Testis (tissue), 3 donors: ENCODE measurements around the gene IGFBP2. TPM values are rescaled to one million over a fixed set of nuclear protein-coding genes. Genes with fewer than 3 reads are reported as not detected.

ENCODE experiments used
- DNase-seq: peaks from one replicate; pipeline ENCODE4 v3.0.0-alpha.2; 2019
- H3K27ac ChIP-seq, 2 donors: fragments of 200-600 bp; sonication (generic); one replicate each; pipeline ENCODE4 v1.5.1; 2019
- H3K27me3 ChIP-seq: fragments of 200-600 bp; sonication (generic); one replicate; pipeline ENCODE4 v1.5.1; 2019
- H3K36me3 ChIP-seq: fragments of 200-600 bp; sonication (generic); one replicate; pipeline ENCODE4 v1.5.1; 2017; ENCODE audit warnings: low read depth; ENCODE audit errors: missing control alignments
- H3K4me1 ChIP-seq: fragments of 200-600 bp; sonication (generic); one replicate; pipeline ENCODE4 v1.5.1; 2019
- H3K4me3 ChIP-seq, 2 donors: fragments of 200-600 bp; sonication (generic); one replicate each; pipeline ENCODE4 v1.5.1; 2017 to 2019
- H3K9me3 ChIP-seq: fragments of 200-600 bp; sonication (generic); one replicate; pipeline ENCODE4 v1.5.1; 2017
- POLR2A ChIP-seq: fragments of 450-650 bp; IDR thresholded peaks from one replicate; pipeline ENCODE4 v1.6.1; 2017; ENCODE audit warnings: antibody characterized with exemption, mild to moderate bottlenecking, moderate library complexity
- WGBS, 2 donors: methylation state at CpG; one replicate each; pipeline ENCODE4 v1.1.5; 2018; 5-methylcytosine and 5-hydroxymethylcytosine counted together
- intact Hi-C: fragments of 100-400 bp; cut with DNase I; formaldehyde crosslinking; loops from one replicate; pipeline ENCODE4 v1.15.1; 2023; ENCODE audit warnings: low total_unique reads
- polyA plus RNA-seq: library from polyadenylated mRNA; stranded (reverse); fragments of 350-450 nt; fragmentation: Illumina TruSeq; extraction: RNeasy Lipid Tissue Mini Kit (QIAGEN cat#74804); gene quantifications from one replicate; pipeline ENCODE4 v1.2.3, GENCODE V29; 2014; ENCODE audit warnings: low read depth, low replicate concordance; ENCODE audit not compliant: insufficient read depth
- total RNA-seq, 2 donors: library from RNA; depleted of rRNA; stranded (reverse); fragments of >200 nt; gene quantifications; one replicate each; pipeline ENCODE4 v1.2.3, GENCODE V29; 2016
- TF ChIP-seq, protein P1 (sequence below), 3 experiments: fragments of 450-650 bp in 2 of 3; fragments of 200-600 bp in 1 of 3; sonication (generic) in 1 of 3; IDR thresholded peaks; one replicate each; pipeline ENCODE4 v1.5.1; 2016 to 2019; ENCODE audit warnings: antibody characterized with exemption in 3 of 3, mild to moderate bottlenecking in 2 of 3, moderate library complexity in 1 of 3

Gene IGFBP2
- total and polyA plus RNA-seq, 3 donors from 2014 or later, result 100 to 180 (median 118) TPM

DNA sequence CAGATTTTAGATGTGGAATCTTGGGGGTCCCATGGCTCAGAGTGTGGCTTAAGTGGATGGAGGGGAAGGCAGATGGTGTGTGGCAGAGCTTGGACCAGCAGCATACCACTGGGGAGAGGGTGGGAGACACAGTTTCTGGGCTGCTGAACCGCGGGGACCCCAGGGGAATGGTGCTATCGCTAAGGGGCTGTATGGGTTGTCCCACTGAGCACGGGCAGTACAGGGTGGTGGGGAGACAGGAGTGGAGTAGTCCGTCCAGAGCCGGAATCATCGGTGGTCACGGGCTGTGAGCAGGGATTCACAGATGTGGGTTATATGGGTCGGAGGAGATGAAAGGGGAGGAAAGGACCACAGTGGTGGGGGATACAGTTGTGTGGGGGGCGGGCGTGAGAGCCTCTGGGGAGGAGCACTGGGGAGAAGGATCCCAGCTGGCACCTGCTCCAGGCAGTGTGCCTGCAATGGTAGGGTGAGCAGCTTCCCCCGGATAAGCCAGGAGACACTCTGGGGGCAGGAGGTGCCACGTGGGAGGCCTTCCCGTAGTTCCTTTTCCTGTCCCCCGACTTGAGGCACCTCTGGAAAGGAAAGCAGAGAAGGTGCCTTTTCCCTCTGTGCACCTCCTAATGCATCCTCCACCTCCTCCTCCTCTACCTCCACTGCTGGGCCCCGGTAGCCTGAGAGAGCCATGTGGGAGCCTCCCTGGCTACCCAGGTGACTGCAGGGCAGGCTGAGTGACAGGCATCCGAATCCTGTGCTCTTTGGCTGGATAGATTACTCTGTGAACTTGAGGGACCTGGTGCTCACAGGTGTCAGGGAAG is 37.3 kb downstream of the IGFBP2 start:
- Histone ChIP-seq H3K36me3 (no peaks in the 10 kb centered on the region), H3K9me3 (no peaks in the 10 kb centered on the region), H3K27ac (no peak overlapping the region), H3K4me1 (peaks cover 9% of the 10 kb centered on the region), H3K27me3 (no peaks in the 10 kb centered on the region), H3K4me3 (no peak overlapping the region)
- intact Hi-C loops, result no loop called here
- DNase-seq, result no peak
- WGBS, 2 donors, result 74 to 76% methylated on average over 17 of the region's 17 CpGs
- TF ChIP-seq, protein P1, sequence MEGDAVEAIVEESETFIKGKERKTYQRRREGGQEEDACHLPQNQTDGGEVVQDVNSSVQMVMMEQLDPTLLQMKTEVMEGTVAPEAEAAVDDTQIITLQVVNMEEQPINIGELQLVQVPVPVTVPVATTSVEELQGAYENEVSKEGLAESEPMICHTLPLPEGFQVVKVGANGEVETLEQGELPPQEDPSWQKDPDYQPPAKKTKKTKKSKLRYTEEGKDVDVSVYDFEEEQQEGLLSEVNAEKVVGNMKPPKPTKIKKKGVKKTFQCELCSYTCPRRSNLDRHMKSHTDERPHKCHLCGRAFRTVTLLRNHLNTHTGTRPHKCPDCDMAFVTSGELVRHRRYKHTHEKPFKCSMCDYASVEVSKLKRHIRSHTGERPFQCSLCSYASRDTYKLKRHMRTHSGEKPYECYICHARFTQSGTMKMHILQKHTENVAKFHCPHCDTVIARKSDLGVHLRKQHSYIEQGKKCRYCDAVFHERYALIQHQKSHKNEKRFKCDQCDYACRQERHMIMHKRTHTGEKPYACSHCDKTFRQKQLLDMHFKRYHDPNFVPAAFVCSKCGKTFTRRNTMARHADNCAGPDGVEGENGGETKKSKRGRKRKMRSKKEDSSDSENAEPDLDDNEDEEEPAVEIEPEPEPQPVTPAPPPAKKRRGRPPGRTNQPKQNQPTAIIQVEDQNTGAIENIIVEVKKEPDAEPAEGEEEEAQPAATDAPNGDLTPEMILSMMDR (IDR thresholded peaks at IDR 0.05), result no peak
- TF ChIP-seq POLR2A, result no peak

DNA sequence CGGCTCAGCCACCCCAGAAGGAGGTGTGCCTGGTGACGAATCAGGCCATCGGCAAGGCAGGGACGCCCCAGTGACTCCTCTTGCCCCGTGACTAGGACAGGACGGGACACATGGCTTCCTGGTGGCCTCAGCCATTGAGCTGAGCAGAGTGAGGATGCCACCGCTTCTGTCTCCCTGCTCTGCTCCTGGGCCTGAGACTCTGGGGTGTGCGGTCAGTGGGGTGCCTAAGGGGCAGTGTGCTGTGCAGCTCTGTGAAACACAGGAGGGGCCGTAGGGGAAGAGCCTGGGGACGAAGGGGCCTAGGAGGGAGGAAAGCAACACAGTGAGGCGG is 37.8 kb downstream of the IGFBP2 start:
- TF ChIP-seq POLR2A, result no peak
- TF ChIP-seq, protein P1 (IDR thresholded peaks at IDR 0.05), result no peak
- Histone ChIP-seq H3K9me3 (no peaks in the 10 kb centered on the region), H3K4me1 (peaks cover 3% of the 10 kb centered on the region), H3K36me3 (no peaks in the 10 kb centered on the region), H3K4me3 (no peak overlapping the region), H3K27me3 (no peaks in the 10 kb centered on the region), H3K27ac (no peak overlapping the region)
- DNase-seq, result no peak
- WGBS, 2 donors, result 80 to 96% methylated on average over 9 to 11 of the region's 11 CpGs
- intact Hi-C loops, result no loop called here

DNA sequence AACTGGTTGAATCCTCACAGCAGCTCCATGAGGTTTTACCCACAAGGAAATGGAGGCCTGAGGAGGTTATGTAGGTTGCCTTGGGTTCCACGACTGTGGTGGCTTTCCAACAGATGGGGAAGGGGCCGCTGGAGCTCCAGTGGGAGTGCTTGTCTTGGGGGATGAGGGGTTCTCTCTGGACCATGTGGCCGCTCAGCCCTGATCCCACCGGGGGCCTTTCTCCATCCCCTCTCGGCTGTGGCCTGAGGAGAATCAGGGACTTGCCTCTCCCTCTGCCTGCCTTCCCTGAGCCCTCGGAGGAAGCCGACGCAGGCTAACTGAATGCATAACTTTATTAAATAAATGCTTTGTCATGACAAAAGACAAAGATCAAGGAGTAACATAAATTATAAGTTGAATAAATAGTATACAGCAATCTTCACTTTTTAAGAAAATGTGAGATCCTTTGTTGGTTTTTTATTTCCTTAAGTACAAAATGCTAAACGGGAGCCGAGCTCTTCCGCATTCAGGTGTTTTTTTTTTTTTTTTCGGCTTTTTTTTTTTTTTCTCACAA is 38.6 kb downstream of the IGFBP2 start:
- TF ChIP-seq POLR2A, result no peak
- TF ChIP-seq, protein P1 (IDR thresholded peaks at IDR 0.05), result no peak
- intact Hi-C loops, result no loop called here

DNA sequence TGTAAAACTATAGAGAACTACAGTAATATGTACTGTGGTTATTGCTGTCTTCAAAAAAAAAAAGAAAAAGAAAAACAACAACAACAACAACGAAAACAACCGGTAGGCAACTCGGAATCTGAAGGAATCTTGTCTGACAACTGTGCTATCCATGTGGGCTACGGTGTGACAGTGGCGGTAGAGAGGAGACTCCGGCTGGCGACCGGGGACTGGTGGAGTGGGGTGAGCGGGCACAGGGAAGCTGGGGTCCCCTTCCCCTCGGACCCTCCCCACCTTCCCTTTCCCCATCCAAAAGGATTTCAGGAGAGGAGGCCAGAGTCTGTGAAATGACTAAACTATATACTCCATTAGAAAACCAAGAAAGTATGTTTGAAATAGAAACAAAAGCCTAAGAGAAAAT is 39.2 kb downstream of the IGFBP2 start:
- Histone ChIP-seq H3K9me3 (no peaks in the 10 kb centered on the region), H3K27me3 (no peaks in the 10 kb centered on the region), H3K36me3 (no peaks in the 10 kb centered on the region), H3K27ac (no peak overlapping the region), H3K4me3 (no peak overlapping the region), H3K4me1 (no peaks in the 10 kb centered on the region)
- 93 to 94% methylated on average over 10 of the region's 10 CpGs for WGBS, 2 donors
- TF ChIP-seq, protein P1 (IDR thresholded peaks at IDR 0.05), result no peak
- no peak for TF ChIP-seq POLR2A
- no peak for DNase-seq
- intact Hi-C loops, result no loop called here

More for the DNA sequence above, 38.6 kb downstream of the IGFBP2 start:
- Histone ChIP-seq H3K4me1 (no peaks in the 10 kb centered on the region), H3K9me3 (no peaks in the 10 kb centered on the region), H3K27me3 (no peaks in the 10 kb centered on the region), H3K36me3 (no peaks in the 10 kb centered on the region), H3K4me3 (no peak overlapping the region), H3K27ac (no peak overlapping the region)
- WGBS, 2 donors, result 83 to 89% methylated on average over 11 to 12 of the region's 12 CpGs
- no peak for DNase-seq
